ENCODE data around the gene LMAN2.
"Not testable (repeated sequence)": the region's sequence is repeated elsewhere in the genome, so short reads cannot be mapped to it uniquely, and the experiment has no call there.

The LMAN2 gene

GRCh38 chr5:177362292-177362609 is 10.8 kb upstream of the LMAN2 start:
- TF ChIP-seq CTCF (IDR thresholded peaks at IDR 0.05; ENCODE audit: insufficient read depth, low read length, missing control alignments), result no peak
- POLR2A ChIA-PET, result interaction anchor here (1.2 kb wide), 1 partner anchor 134 kb away, joined by 3 read pairs; no protein-coding TSS in a partner anchor
- DNase-seq (ENCODE audit: low read depth, low spot score), result no peak
- CTCF ChIA-PET, result interaction anchor here (1.6 to 3.3 kb wide), 3 partner anchors 8 to 27 kb away, joined by 6 to 20 read pairs (median 11); partner anchors contain the start of gene LMAN2
- no peak overlapping the region for H3K4me3 ChIP-seq (ENCODE audit: low read depth, low read length)

GRCh38 chr5:177361418-177362291 is 10.2 kb upstream of the LMAN2 start:
- TF ChIP-seq CTCF (IDR thresholded peaks at IDR 0.05; ENCODE audit: insufficient read depth, low read length, missing control alignments), result no peak
- CTCF ChIA-PET, result interaction anchor here (1.2 to 3.3 kb wide), 7 partner anchors 9 to 247 kb away, joined by 3 to 20 read pairs (median 6); partner anchors contain the start of gene LMAN2
- POLR2A ChIA-PET, result interaction anchor here (1.2 to 1.3 kb wide), 2 partner anchors 10 to 134 kb away, joined by 3 read pairs; partner anchors contain the start of gene LMAN2
- no peak overlapping the region for H3K4me3 ChIP-seq (ENCODE audit: low read depth, low read length)
- DNase-seq (ENCODE audit: low read depth, low spot score), result no peak

- ChIA-PET POLR2A (interaction anchor here (1.3 kb wide), 1 partner anchor 9 kb away, joined by 3 read pairs; the partner anchor contains the start of gene LMAN2), CTCF (interaction anchor here (1.2 to 3.3 kb wide), 8 partner anchors 9 to 246 kb away, joined by 3 to 20 read pairs (median 5); partner anchors contain the start of gene LMAN2)
- not testable (repeated sequence) for DNase-seq (ENCODE audit: low read depth, low spot score); H3K4me3 ChIP-seq (ENCODE audit: low read depth, low read length)
These were observed 9.3 kb upstream of the LMAN2 start for GRCh38 chr5:177360740-177361139.

GRCh38 chr5:177359860-177360259 is 8.4 kb upstream of the LMAN2 start:
- no peak overlapping the region for H3K4me3 ChIP-seq (ENCODE audit: low read depth, low read length)
- DNase-seq (ENCODE audit: low read depth, low spot score), result no peak
- POLR2A ChIA-PET, result no interaction called here
- CTCF ChIA-PET, result interaction anchor here (1.2 to 3.3 kb wide), 3 partner anchors 11 to 44 kb away, joined by 3 to 20 read pairs (median 7); no protein-coding TSS in a partner anchor
- no peak for TF ChIP-seq CTCF (IDR thresholded peaks at IDR 0.05; ENCODE audit: insufficient read depth, low read length, missing control alignments)

GRCh38 chr5:177359451-177359851 is 8.0 kb upstream of the LMAN2 start:
- H3K4me3 ChIP-seq (ENCODE audit: low read depth, low read length), result no peak overlapping the region
- no peak for DNase-seq (ENCODE audit: low read depth, low spot score)
- ChIA-PET POLR2A (no interaction called here), CTCF (interaction anchor here (1.1 to 3.3 kb wide), 3 partner anchors 11 to 50 kb away, joined by 3 to 20 read pairs (median 3); no protein-coding TSS in a partner anchor)
- no peak for TF ChIP-seq CTCF (IDR thresholded peaks at IDR 0.05; ENCODE audit: insufficient read depth, low read length, missing control alignments)

GRCh38 chr5:177358370-177358819 is 6.9 kb upstream of the LMAN2 start:
- H3K4me3 ChIP-seq (ENCODE audit: low read depth, low read length), result no peak overlapping the region
- ChIA-PET CTCF (interaction anchor here (1.1 kb wide), 2 partner anchors 13 to 49 kb away, joined by 3 to 4 read pairs; no protein-coding TSS in a partner anchor), POLR2A (no interaction called here)
- DNase-seq (ENCODE audit: low read depth, low spot score), result no peak
- TF ChIP-seq CTCF (IDR thresholded peaks at IDR 0.05; ENCODE audit: insufficient read depth, low read length, missing control alignments), result no peak

All from AG04449 (cell line).